IMR-90 (cell line): ENCODE measurements around the gene ANO8. TPM values are rescaled to one million over a fixed set of nuclear protein-coding genes. Genes with fewer than 3 reads are reported as not detected.

Experiments
- ATAC-seq: fragments of 200-7000 bp; cut with Tn5 transposase; 2 replicates; pipeline ENCODE4 v1.9.1; 2020; ENCODE audit warnings: low read depth, mild to moderate bottlenecking, moderate library complexity
- BruUV-seq: library from RNA; stranded (reverse); fragments of 400-500 nt; replicated peaks from 2 replicates; lab custom pipeline; 2021; lab: Mats Ljungman, UMichigan
- CTCF ChIA-PET: fragments of 300-600 bp; formaldehyde crosslinking; extraction: SDS; loops from one replicate; lab custom pipeline; 2021; ENCODE audit warnings: antibody characterized with exemption; lab: Yijun Ruan, JAX
- POLR2A ChIA-PET: fragments of 300-600 bp; sonication (Branson Sonifier 250); formaldehyde crosslinking; loops from one replicate; lab custom pipeline; 2022; ENCODE audit warnings: antibody characterized with exemption; ENCODE audit not compliant: unreplicated experiment; lab: Charles Lee
- DNase-seq: peaks from one replicate; pipeline ENCODE4 v3.0.0; 2013
- H2AFZ ChIP-seq: replicated peaks from 2 replicates; pipeline ENCODE3; 2013; ENCODE audit warnings: low read length, mild to moderate bottlenecking; ENCODE audit not compliant: poor library complexity
- H2AK5ac ChIP-seq: 2 replicates; pipeline ENCODE4 v1.6.1; 2013; ENCODE audit warnings: low read depth, low read length, inconsistent platforms
- H2AK9ac ChIP-seq: replicated peaks from 2 replicates; pipeline ENCODE3; 2013; ENCODE audit warnings: mild to moderate bottlenecking, low read depth, low read length, moderate library complexity; ENCODE audit not compliant: poor library complexity
- H2BK120ac ChIP-seq: 2 replicates; pipeline ENCODE4 v1.6.1; 2013; ENCODE audit warnings: low read depth, low read length, inconsistent platforms
- H2BK15ac ChIP-seq: 3 replicates; pipeline ENCODE4 v1.6.1; 2013; ENCODE audit warnings: low read depth, low read length, inconsistent platforms
- H2BK20ac ChIP-seq: 2 replicates; pipeline ENCODE4 v1.6.1; 2013; ENCODE audit warnings: low read depth, mild to moderate bottlenecking, inconsistent platforms, low read length, moderate library complexity
- H2BK5ac ChIP-seq: 2 replicates; pipeline ENCODE4 v1.6.1; 2013; ENCODE audit warnings: mild to moderate bottlenecking, low read depth, low read length, inconsistent platforms; ENCODE audit not compliant: poor library complexity, severe bottlenecking
- H3K14ac ChIP-seq: replicated peaks from 2 replicates; pipeline ENCODE4 v1.6.1; 2013; ENCODE audit warnings: low read depth, low read length, inconsistent platforms
- H3K18ac ChIP-seq: 2 replicates; pipeline ENCODE4 v1.6.1; 2013; ENCODE audit warnings: low read depth, low read length, control low read depth
- H3K23ac ChIP-seq: 2 replicates; pipeline ENCODE4 v1.6.1; 2013; ENCODE audit warnings: low read depth, low read length, inconsistent platforms
- H3K27ac ChIP-seq: 2 replicates; pipeline ENCODE4 v1.5.1; 2013; ENCODE audit warnings: mild to moderate bottlenecking, control low read depth, low read length; ENCODE audit not compliant: insufficient read depth
- H3K27me3 ChIP-seq: 2 replicates; pipeline ENCODE4 v1.6.1; 2013; ENCODE audit warnings: low read length; ENCODE audit not compliant: control insufficient read depth, insufficient read depth
- H3K36me3 ChIP-seq: 2 replicates; pipeline ENCODE4 v1.6.1; 2013; ENCODE audit warnings: low read length, mixed read lengths; ENCODE audit not compliant: control insufficient read depth, insufficient read depth
- H3K4ac ChIP-seq: 2 replicates; pipeline ENCODE4 v1.6.1; 2013; ENCODE audit warnings: low read depth, low read length, inconsistent platforms
- H3K4me1 ChIP-seq: 2 replicates; pipeline ENCODE4 v1.6.1; 2013; ENCODE audit warnings: low read length, mixed read lengths; ENCODE audit not compliant: control insufficient read depth, insufficient read depth
- H3K4me2 ChIP-seq: 2 replicates; pipeline ENCODE4 v1.6.1; 2013; ENCODE audit warnings: low read depth, mild to moderate bottlenecking, control low read depth, low read length, moderate library complexity
- H3K4me3 ChIP-seq: 2 replicates; pipeline ENCODE4 v1.5.1; 2013; ENCODE audit warnings: low read depth, mild to moderate bottlenecking, control low read depth, low read length, moderate library complexity; ENCODE audit not compliant: insufficient read depth
- H3K56ac ChIP-seq: 2 replicates; pipeline ENCODE4 v1.6.1; 2013; ENCODE audit warnings: low read length, inconsistent platforms; ENCODE audit not compliant: insufficient read depth; ENCODE audit errors: extremely low read depth
- H3K79me1 ChIP-seq, 2 experiments: 2 replicates each; pipeline ENCODE4 v1.6.1; 2013; ENCODE audit warnings: low read length in 2 of 2, inconsistent platforms in 1 of 2, low read depth in 1 of 2
- H3K9ac ChIP-seq: 2 replicates; pipeline ENCODE4 v1.6.1; 2013; ENCODE audit warnings: low read depth, low read length, control low read depth
- H3K9me1 ChIP-seq: 2 replicates; pipeline ENCODE4 v1.6.1; 2013; ENCODE audit warnings: low read length, inconsistent platforms; ENCODE audit not compliant: insufficient read depth
- H3K9me3 ChIP-seq: 2 replicates; pipeline ENCODE4 v1.6.1; 2013; ENCODE audit warnings: low read length; ENCODE audit not compliant: control insufficient read depth, insufficient read depth
- H4K20me1 ChIP-seq: 2 replicates; pipeline ENCODE4 v1.6.1; 2013; ENCODE audit warnings: low read length, inconsistent platforms; ENCODE audit not compliant: insufficient read depth
- H4K5ac ChIP-seq: 2 replicates; pipeline ENCODE4 v1.6.1; 2013; ENCODE audit warnings: mild to moderate bottlenecking, low read depth, low read length, control low read depth
- H4K8ac ChIP-seq, 2 experiments: 2 replicates each; pipeline ENCODE4 v1.6.1; 2013; ENCODE audit warnings: low read depth in 2 of 2, low read length in 2 of 2, control low read depth in 1 of 2, inconsistent platforms in 1 of 2
- H4K91ac ChIP-seq: 2 replicates; pipeline ENCODE4 v1.6.1; 2013; ENCODE audit warnings: low read depth, low read length, inconsistent platforms; ENCODE audit not compliant: insufficient read depth
- CEBPB ChIP-seq: IDR thresholded peaks from 2 replicates; pipeline ENCODE4 v1.6.1; 2012; ENCODE audit warnings: low read depth, low read length, improper control_type of control experiment
- MAZ ChIP-seq: IDR thresholded peaks from 2 replicates; pipeline ENCODE4 v1.6.1; 2012; ENCODE audit warnings: low read depth, mild to moderate bottlenecking, low read length, improper control_type of control experiment, moderate library complexity, borderline replicate concordance
- MXI1 ChIP-seq: IDR thresholded peaks from 2 replicates; pipeline ENCODE4 v1.6.1; 2012; ENCODE audit warnings: low read depth, mild to moderate bottlenecking, low read length, moderate library complexity, borderline replicate concordance
- WGBS, 2 experiments: methylation state at CpG; one replicate each; pipeline versions ENCODE4 v1.1.5 to v1.1.7; 2013; ENCODE audit warnings: missing lambda C conversion rate in 2 of 2; ENCODE audit not compliant: insufficient read length in 1 of 2; ENCODE audit errors: extremely low coverage in 2 of 2; 5-methylcytosine and 5-hydroxymethylcytosine counted together
- dilution Hi-C: fragments of 300-500 bp; cut with HindIII; formaldehyde crosslinking; loops from one replicate; pipeline ENCODE4 v1.14.3; 2018; ENCODE audit warnings: low sequenced_read_pairs; ENCODE audit not compliant: unreplicated experiment
- in situ Hi-C: fragments of 300-500 bp; cut with MboI; formaldehyde crosslinking; loops from 3 replicates; pipeline ENCODE4 v1.14.3; 2019; ENCODE audit warnings: low sequenced_read_pairs, inconsistent platforms, mixed read lengths
- intact Hi-C: fragments of 100-400 bp; cut with micrococcal nuclease; formaldehyde crosslinking; loops from 2 replicates; pipeline ENCODE4 v1.10.0; 2022
- polyA plus RNA-seq, 3 experiments: library from polyadenylated mRNA; depleted of rRNA; stranded (reverse); fragments of >200 nt; gene quantifications; 2 replicates each; pipeline ENCODE4 v1.2.3, GENCODE V29; 2012; ENCODE audit warnings: low replicate concordance in 1 of 3
- total RNA-seq: library from RNA; depleted of rRNA; stranded (reverse); fragments of >200 nt; gene quantifications from 2 replicates; pipeline ENCODE4 v1.2.3, GENCODE V29; 2012
- TF ChIP-seq, protein P1 (sequence below): fragments of 150-350 bp; IDR thresholded peaks from 2 replicates; pipeline ENCODE4 v1.6.1; 2016; ENCODE audit warnings: low read depth, mild to moderate bottlenecking, low read length, moderate library complexity, borderline replicate concordance

The ANO8 gene
- total and polyA plus RNA-seq, 2 of the 4 experiments (the other 2 are of a cell fraction) = 1.6 to 5.6 TPM

DNA sequence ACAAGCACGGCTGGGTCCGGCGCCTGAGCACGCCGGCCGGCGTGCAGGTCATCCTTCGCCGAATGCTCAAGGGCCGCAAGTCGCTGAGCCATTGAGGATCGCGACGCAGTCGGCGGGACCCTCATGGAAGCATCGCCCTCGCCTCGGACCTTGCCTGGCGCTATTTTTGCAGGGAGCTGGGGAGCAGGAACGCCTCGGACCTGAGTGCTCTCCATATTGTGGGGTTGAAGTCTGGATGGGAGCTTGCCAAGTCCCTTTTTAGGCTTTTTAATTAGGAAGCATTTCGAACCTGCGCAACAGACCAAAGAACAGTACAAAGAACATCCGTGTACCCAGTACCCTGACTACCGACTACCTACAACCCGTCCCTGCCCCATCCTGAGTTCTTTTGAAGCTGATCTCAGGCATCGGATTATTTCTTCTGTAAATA, 28.4 kb downstream of the ANO8 start:
- H3K9ac ChIP-seq = peak overlapping the region; percentile 64
- peak overlapping the region; percentile 55 for H2AK5ac ChIP-seq
- intact Hi-C loops = no loop called here
- no peaks in the 10 kb centered on the region for H3K9me3 ChIP-seq
- H4K91ac ChIP-seq = peak overlapping the region; percentile 77
- peak overlapping the region; percentile 92 for H3K4me2 ChIP-seq
- peak overlapping the region; percentile 48 to 83 for H4K8ac ChIP-seq
- no peak for ATAC-seq
- H3K9me1 ChIP-seq = peaks cover 26% of the 10 kb centered on the region
- no peak overlapping the region for H2BK20ac ChIP-seq
- in situ Hi-C loops = no loop called here
- H3K4ac ChIP-seq = peak overlapping the region; percentile 71
- dilution Hi-C loops = no loop called here
- peak overlapping the region; percentile 94 for H2AFZ ChIP-seq
- peak overlapping the region; percentile 33 for H3K56ac ChIP-seq
- ChIA-PET CTCF (interaction anchor here (0.7 kb wide), 1 partner anchor 18 kb away, joined by 7 read pairs; no protein-coding TSS in a partner anchor), POLR2A (no interaction called here)
- H3K79me1 ChIP-seq = peaks cover 26 to 66% of the 10 kb centered on the region in 2 experiments
- no peak overlapping the region for H2BK120ac ChIP-seq
- no peak overlapping the region for H3K18ac ChIP-seq
- peak overlapping the region; percentile 28; the same call in 1 of the 2 replicates for H4K5ac ChIP-seq
- H2BK5ac ChIP-seq = peak overlapping the region; percentile 57
- no peaks in the 10 kb centered on the region for H3K36me3 ChIP-seq
- TF ChIP-seq MXI1 (peak; percentile 54; the same call in 1 of the 2 replicates), CEBPB (no peak), MAZ (no peak)
- TF ChIP-seq, protein P1, sequence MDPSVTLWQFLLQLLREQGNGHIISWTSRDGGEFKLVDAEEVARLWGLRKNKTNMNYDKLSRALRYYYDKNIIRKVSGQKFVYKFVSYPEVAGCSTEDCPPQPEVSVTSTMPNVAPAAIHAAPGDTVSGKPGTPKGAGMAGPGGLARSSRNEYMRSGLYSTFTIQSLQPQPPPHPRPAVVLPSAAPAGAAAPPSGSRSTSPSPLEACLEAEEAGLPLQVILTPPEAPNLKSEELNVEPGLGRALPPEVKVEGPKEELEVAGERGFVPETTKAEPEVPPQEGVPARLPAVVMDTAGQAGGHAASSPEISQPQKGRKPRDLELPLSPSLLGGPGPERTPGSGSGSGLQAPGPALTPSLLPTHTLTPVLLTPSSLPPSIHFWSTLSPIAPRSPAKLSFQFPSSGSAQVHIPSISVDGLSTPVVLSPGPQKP = no peak
- WGBS, 2 experiments = 0% methylated on average over 14 of the region's 28 CpGs; no CpG with 5 or more reads in 1 of the 2 experiments
- no peak for DNase-seq
- peak overlapping the region; percentile 61 for H3K27ac ChIP-seq
- H2AK9ac ChIP-seq = peak overlapping the region; percentile 94
- H3K23ac ChIP-seq = peak overlapping the region; percentile 96
- H3K4me1 ChIP-seq = peaks cover 8% of the 10 kb centered on the region
- H2BK15ac ChIP-seq = peak overlapping the region; percentile 87; the same call in 2 of the 3 replicates
- no TSS peak for BruUV-seq
- H4K20me1 ChIP-seq = peaks cover 4% of the 10 kb centered on the region
- H3K14ac ChIP-seq = peak overlapping the region; percentile 71
- no peaks in the 10 kb centered on the region for H3K27me3 ChIP-seq
- peak overlapping the region; percentile 55 for H3K4me3 ChIP-seq
